OCI-LY7 (cell line): ENCODE measurements around the gene KRTAP19-2. TPM values are rescaled to one million over a fixed set of nuclear protein-coding genes. Genes with fewer than 3 reads are reported as not detected.

Source experiments
- BruUV-seq: library from RNA; stranded (reverse); fragments of 400-500 nt; replicated peaks from 2 replicates; lab custom pipeline; 2021; lab: Mats Ljungman, UMichigan
- CTCF ChIA-PET: fragments of 300-600 bp; sonication (Branson Sonifier 250); formaldehyde crosslinking; loops from one replicate; lab custom pipeline; 2022; ENCODE audit warnings: antibody characterized with exemption; ENCODE audit not compliant: unreplicated experiment; lab: Charles Lee
- POLR2A ChIA-PET: fragments of 300-600 bp; sonication (Branson Sonifier 250); formaldehyde crosslinking; loops from one replicate; lab custom pipeline; 2022; ENCODE audit warnings: antibody characterized with exemption; lab: Charles Lee
- DNase-seq: peaks from one replicate; pipeline ENCODE4 v3.0.0-alpha.2; 2015; ENCODE audit warnings: low spot score
- H2AFZ ChIP-seq: fragments of 200-600 bp; sonication (generic), shearing (Covaris generic); 2 replicates; pipeline ENCODE4 v1.6.1; 2014; ENCODE audit warnings: mild to moderate bottlenecking, antibody characterized with exemption, low read length, moderate library complexity
- H3K27ac ChIP-seq: fragments of 200-600 bp; sonication (generic); 2 replicates; pipeline ENCODE4 v1.5.1; 2014; ENCODE audit warnings: mixed run types, low read depth, mild to moderate bottlenecking, moderate library complexity, low read length, inconsistent platforms; ENCODE audit not compliant: poor library complexity, severe bottlenecking
- H3K36me3 ChIP-seq: fragments of 200-600 bp; sonication (generic); 2 replicates; pipeline ENCODE4 v1.6.1; 2014; ENCODE audit warnings: mild to moderate bottlenecking, antibody characterized with exemption, low read length, moderate library complexity, mixed read lengths; ENCODE audit not compliant: insufficient read depth
- H3K4me1 ChIP-seq: fragments of 200-600 bp; sonication (generic); 2 replicates; pipeline ENCODE4 v1.5.1; 2014; ENCODE audit warnings: mild to moderate bottlenecking, low read length; ENCODE audit not compliant: insufficient read depth, poor library complexity, severe bottlenecking
- H3K4me2 ChIP-seq: fragments of 200-600 bp; sonication (generic); 2 replicates; pipeline ENCODE4 v1.6.1; 2014; ENCODE audit warnings: mild to moderate bottlenecking, low read length
- H3K4me3 ChIP-seq: fragments of 200-600 bp; sonication (generic); 2 replicates; pipeline ENCODE4 v1.5.1; 2014; ENCODE audit warnings: mild to moderate bottlenecking, low read depth, low read length; ENCODE audit not compliant: poor library complexity, severe bottlenecking
- H3K79me2 ChIP-seq: fragments of 200-600 bp; sonication (generic); 2 replicates; pipeline ENCODE4 v1.6.1; 2016; ENCODE audit warnings: low read depth, mild to moderate bottlenecking, low read length, moderate library complexity, mixed read lengths; ENCODE audit not compliant: insufficient read depth
- H3K9me2 ChIP-seq: fragments of 200-600 bp; sonication (generic); 2 replicates; pipeline ENCODE4 v1.6.1; 2016; ENCODE audit warnings: mild to moderate bottlenecking, low read length, mixed read lengths; ENCODE audit not compliant: insufficient read depth
- H3K9me3 ChIP-seq: fragments of 200-600 bp; sonication (generic); 2 replicates; pipeline ENCODE4 v1.6.1; 2014; ENCODE audit warnings: mild to moderate bottlenecking, mixed run types, low read length, mixed read lengths
- H4K20me1 ChIP-seq: fragments of 200-600 bp; sonication (generic); 2 replicates; pipeline ENCODE4 v1.6.1; 2014; ENCODE audit warnings: mild to moderate bottlenecking, antibody characterized with exemption, low read length, moderate library complexity, mixed read lengths; ENCODE audit not compliant: insufficient read depth
- EZH2phosphoT487 ChIP-seq: fragments of 200-600 bp; sonication (generic); IDR thresholded peaks from 2 replicates; pipeline ENCODE4 v1.6.1; 2018; ENCODE audit warnings: low read depth, borderline replicate concordance, mild to moderate bottlenecking, mixed run types, antibody characterized with exemption, low read length, moderate library complexity, mixed read lengths
- intact Hi-C: fragments of 100-400 bp; cut with micrococcal nuclease; formaldehyde crosslinking; loops from one replicate; pipeline ENCODE4 v1.10.0; 2022; ENCODE audit not compliant: unreplicated experiment
- total RNA-seq, 2 experiments: library from RNA; depleted of rRNA in 1 of 2; stranded (reverse); fragments of >200 nt in 1 of 2; shearing (Covaris generic) in 1 of 2; gene quantifications; 2 replicates each; pipeline ENCODE4 v1.2.3, GENCODE V29; 2014 to 2022
- TF ChIP-seq, protein P1 (sequence below): fragments of 200-600 bp; sonication (generic); conservative IDR thresholded peaks from 2 replicates; pipeline ENCODE4 v1.5.1; 2014; ENCODE audit warnings: mild to moderate bottlenecking, antibody characterized with exemption, low read length, moderate library complexity, mixed read lengths

Gene KRTAP19-2
- total RNA-seq, 2 experiments from 2014 or later, result not detected

GRCh38 chr21:30480145-30480544 is 7.1 kb downstream of the KRTAP19-2 start, which contains the start of gene KRTAP19-1:
TSS of gene KRTAP19-1 (minus strand) at chr21:30480367. CDS start at chr21:30480317, 50 bp downstream.
- no peaks in the 10 kb centered on the region for H3K9me2 ChIP-seq
- ChIA-PET POLR2A (no interaction called here), CTCF (no interaction called here)
- TF ChIP-seq, protein P1, sequence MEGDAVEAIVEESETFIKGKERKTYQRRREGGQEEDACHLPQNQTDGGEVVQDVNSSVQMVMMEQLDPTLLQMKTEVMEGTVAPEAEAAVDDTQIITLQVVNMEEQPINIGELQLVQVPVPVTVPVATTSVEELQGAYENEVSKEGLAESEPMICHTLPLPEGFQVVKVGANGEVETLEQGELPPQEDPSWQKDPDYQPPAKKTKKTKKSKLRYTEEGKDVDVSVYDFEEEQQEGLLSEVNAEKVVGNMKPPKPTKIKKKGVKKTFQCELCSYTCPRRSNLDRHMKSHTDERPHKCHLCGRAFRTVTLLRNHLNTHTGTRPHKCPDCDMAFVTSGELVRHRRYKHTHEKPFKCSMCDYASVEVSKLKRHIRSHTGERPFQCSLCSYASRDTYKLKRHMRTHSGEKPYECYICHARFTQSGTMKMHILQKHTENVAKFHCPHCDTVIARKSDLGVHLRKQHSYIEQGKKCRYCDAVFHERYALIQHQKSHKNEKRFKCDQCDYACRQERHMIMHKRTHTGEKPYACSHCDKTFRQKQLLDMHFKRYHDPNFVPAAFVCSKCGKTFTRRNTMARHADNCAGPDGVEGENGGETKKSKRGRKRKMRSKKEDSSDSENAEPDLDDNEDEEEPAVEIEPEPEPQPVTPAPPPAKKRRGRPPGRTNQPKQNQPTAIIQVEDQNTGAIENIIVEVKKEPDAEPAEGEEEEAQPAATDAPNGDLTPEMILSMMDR, result no peak
- no peak for TF ChIP-seq EZH2phosphoT487
- no peak within 1 kb of the TSS for H3K4me3 ChIP-seq
- no peaks in the 10 kb centered on the region for H3K4me1 ChIP-seq
- no peak within 1 kb of the TSS for H3K27ac ChIP-seq
- H3K4me2 ChIP-seq, result no peak within 1 kb of the TSS
- BruUV-seq, result no TSS peak
- no peaks in the 10 kb centered on the region for H3K79me2 ChIP-seq
- H2AFZ ChIP-seq, result no peak within 1 kb of the TSS
- no peaks in the 10 kb centered on the region for H4K20me1 ChIP-seq
- H3K9me3 ChIP-seq, result no peaks in the 10 kb centered on the region; the same call in 1 of the 2 replicates
- DNase-seq, result no peak
- intact Hi-C loops, result no loop called here
- no peaks in the 10 kb centered on the region for H3K36me3 ChIP-seq

- Histone ChIP-seq H3K9me2 (no peaks in the 10 kb centered on the region), H3K4me3 (no peak overlapping the region), H3K9me3 (no peaks in the 10 kb centered on the region), H3K4me1 (no peaks in the 10 kb centered on the region), H4K20me1 (no peaks in the 10 kb centered on the region), H3K36me3 (no peaks in the 10 kb centered on the region), H2AFZ (no peak overlapping the region), H3K79me2 (no peaks in the 10 kb centered on the region), H3K4me2 (no peak overlapping the region), H3K27ac (no peak overlapping the region)
- ChIA-PET POLR2A (interaction anchor here (0.5 kb wide), 1 partner anchor 890 kb away, joined by 3 read pairs; no protein-coding TSS in a partner anchor), CTCF (no interaction called here)
- TF ChIP-seq, protein P1, result no peak
- no peak for TF ChIP-seq EZH2phosphoT487
- DNase-seq, result no peak
- BruUV-seq, result no TSS peak
- intact Hi-C loops, result no loop called here
Measured at GRCh38 chr21:30479259-30479658, 8.0 kb downstream of the KRTAP19-2 start.

- CTCF ChIA-PET, result no interaction called here
- no peaks in the 10 kb centered on the region for H3K9me3 ChIP-seq
- no peaks in the 10 kb centered on the region for H3K4me1 ChIP-seq
- H4K20me1 ChIP-seq, result no peaks in the 10 kb centered on the region
- no peak overlapping the region for H3K4me2 ChIP-seq
- intact Hi-C loops, result no loop called here
- BruUV-seq, result no TSS peak
- no peaks in the 10 kb centered on the region for H3K79me2 ChIP-seq
- no peak overlapping the region for H3K4me3 ChIP-seq
- H3K27ac ChIP-seq, result no peak overlapping the region
- no peaks in the 10 kb centered on the region for H3K36me3 ChIP-seq
- no peak overlapping the region for H2AFZ ChIP-seq
- H3K9me2 ChIP-seq, result no peaks in the 10 kb centered on the region
- no peak for DNase-seq
- TF ChIP-seq, protein P1, result no peak
- TF ChIP-seq EZH2phosphoT487, result no peak
- POLR2A ChIA-PET, result no interaction called here
Measured at GRCh38 chr21:30478004-30478403, 9.2 kb downstream of the KRTAP19-2 start.
